A549 (cell line): ENCODE measurements around the gene PKP4. TPM values are rescaled to one million over a fixed set of nuclear protein-coding genes. Genes with fewer than 3 reads are reported as not detected.

Source experiments
- ATAC-seq, 2 experiments: fragments of 200-7000 bp in 1 of 2; fragments of >200 bp in 1 of 2; cut with Nextera tagmentation in 1 of 2; cut with Tn5 transposase in 1 of 2; 3 replicates each; pipeline versions ENCODE4 v1.8.0 to v1.9.1; 2018 to 2020; ENCODE audit warnings: mild to moderate bottlenecking in 1 of 2, moderate library complexity in 1 of 2
- CTCF ChIA-PET: fragments of 300-600 bp; sonication (Branson Sonifier 250); formaldehyde crosslinking; extraction: SDS; loops from one replicate; lab custom pipeline; 2021; ENCODE audit warnings: antibody characterized with exemption, inconsistent platforms; lab: Yijun Ruan, JAX
- POLR2A ChIA-PET: fragments of 350-600 bp; formaldehyde crosslinking; extraction: SDS; loops from one replicate; lab custom pipeline; 2021; ENCODE audit warnings: antibody characterized with exemption, inconsistent platforms; lab: Yijun Ruan, JAX
- DNase-seq, 2 experiments: peaks; one replicate each; pipeline versions ENCODE4 v3.0.0 to v3.0.0-alpha.2; 2011 to 2016; ENCODE audit warnings: low read depth in 1 of 2, low spot score in 1 of 2
- FAIRE-seq: peaks from 2 replicates; lab custom pipeline; 2011; peaks lifted over from hg19 to GRCh38; lab: Jason Lieb, UNC
- H3K27ac ChIP-seq, 2 experiments: fragments of >200 bp; sonication (Bioruptor Twin); formaldehyde crosslinking; 3 replicates each; pipeline ENCODE4 v1.5.1; 2016 to 2017
- H3K4me1 ChIP-seq: fragments of >200 bp; sonication (Bioruptor Twin); formaldehyde crosslinking; 3 replicates; pipeline ENCODE4 v1.6.1; 2016
- H3K4me2 ChIP-seq: fragments of >200 bp; sonication (Bioruptor Twin); formaldehyde crosslinking; 3 replicates; pipeline ENCODE4 v1.6.1; 2016
- H3K4me3 ChIP-seq: fragments of >200 bp; sonication (Bioruptor Twin); formaldehyde crosslinking; 3 replicates; pipeline ENCODE4 v1.5.1; 2016
- H3K9me3 ChIP-seq: fragments of >200 bp; sonication (Bioruptor Twin); formaldehyde crosslinking; 3 replicates; pipeline ENCODE4 v1.6.1; 2016
- CBX2 ChIP-seq: fragments of 200-600 bp; sonication (generic); IDR thresholded peaks from 2 replicates; pipeline ENCODE4 v1.6.1; 2016; ENCODE audit warnings: low read depth, mild to moderate bottlenecking, borderline replicate concordance
- CBX8 ChIP-seq: fragments of 200-600 bp; sonication (generic); IDR thresholded peaks from 2 replicates; pipeline ENCODE4 v1.6.1; 2016
- CEBPB ChIP-seq, 2 experiments: fragments of >200 bp in 1 of 2; sonication (Bioruptor Twin) in 1 of 2; formaldehyde crosslinking in 1 of 2; IDR thresholded peaks; 2 replicates each; pipeline ENCODE4 v1.6.1; 2012 to 2016
- CHD4 ChIP-seq: fragments of 200-600 bp; sonication (generic); IDR thresholded peaks from 2 replicates; pipeline ENCODE4 v1.6.1; 2016; ENCODE audit warnings: antibody characterized with exemption, mild to moderate bottlenecking, borderline replicate concordance
- EP300 ChIP-seq, 2 experiments: fragments of >200 bp; sonication (Bioruptor Twin); formaldehyde crosslinking; IDR thresholded peaks; 2 replicates in 1 of 2; 3 replicates in 1 of 2; pipeline ENCODE4 v1.6.1; 2016 to 2017
- FOSB ChIP-seq: fragments of 250-450 bp; sonication (Bioruptor Pico); IDR thresholded peaks from 2 replicates; pipeline ENCODE4 v1.5.0; 2020; ENCODE audit warnings: mild to moderate bottlenecking, moderate library complexity
- FOSL2 ChIP-seq, 2 experiments: fragments of 450-650 bp in 1 of 2; fragments of >200 bp in 1 of 2; sonication (Bioruptor Twin) in 1 of 2; formaldehyde crosslinking; IDR thresholded peaks; 2 replicates each; pipeline versions ENCODE4 v1.5.0 to v1.6.1; 2016 to 2020; ENCODE audit warnings: mild to moderate bottlenecking in 1 of 2, moderate library complexity in 1 of 2
- FOXS1 ChIP-seq: fragments of 250-450 bp; sonication (Bioruptor Pico); IDR thresholded peaks from 2 replicates; pipeline ENCODE4 v1.5.0; 2020; ENCODE audit warnings: mild to moderate bottlenecking, moderate library complexity
- HDAC2 ChIP-seq: fragments of 200-600 bp; sonication (generic); IDR thresholded peaks from 2 replicates; pipeline ENCODE4 v1.6.1; 2016
- HOXA7 ChIP-seq: fragments of 250-450 bp; sonication (Bioruptor Pico); IDR thresholded peaks from 2 replicates; pipeline ENCODE4 v1.5.0; 2020; ENCODE audit warnings: mild to moderate bottlenecking, moderate library complexity
- HOXB13 ChIP-seq: fragments of 250-450 bp; sonication (Bioruptor Pico); IDR thresholded peaks from 2 replicates; pipeline ENCODE4 v1.5.0; 2020; ENCODE audit warnings: low read depth, mild to moderate bottlenecking, moderate library complexity
- HOXB5 ChIP-seq: fragments of 250-450 bp; sonication (Bioruptor Pico); IDR thresholded peaks from 2 replicates; pipeline ENCODE4 v1.5.0; 2020; ENCODE audit warnings: mild to moderate bottlenecking, moderate library complexity
- KDM1A ChIP-seq: fragments of 200-600 bp; sonication (generic); IDR thresholded peaks from 2 replicates; pipeline ENCODE4 v1.6.1; 2016; ENCODE audit warnings: low read depth, mild to moderate bottlenecking
- MAZ ChIP-seq: fragments of 150-350 bp; IDR thresholded peaks from 2 replicates; pipeline ENCODE4 v1.6.1; 2014; ENCODE audit warnings: antibody characterized with exemption, low read depth, low read length, borderline replicate concordance
- NFE2L2 ChIP-seq: fragments of 150-350 bp; conservative IDR thresholded peaks from 2 replicates; pipeline ENCODE4 v1.6.1; 2014; ENCODE audit warnings: low read length
- NPAS2 ChIP-seq: fragments of 250-450 bp; sonication (Bioruptor Pico); IDR thresholded peaks from 2 replicates; pipeline ENCODE4 v1.8.0; 2022; ENCODE audit warnings: mild to moderate bottlenecking, moderate library complexity, borderline replicate concordance
- NR3C1 ChIP-seq: fragments of >200 bp; sonication (Bioruptor Twin); formaldehyde crosslinking; IDR thresholded peaks from 3 replicates; pipeline ENCODE4 v1.6.1; 2017
- POLR2A ChIP-seq: IDR thresholded peaks from 2 replicates; pipeline ENCODE4 v1.6.1; 2012; ENCODE audit warnings: mild to moderate bottlenecking, low read length
- POLR2AphosphoS2 ChIP-seq: conservative IDR thresholded peaks from 2 replicates; pipeline ENCODE4 v1.6.1; 2012; ENCODE audit warnings: low read length, improper control_type of control experiment, inconsistent platforms
- RARB ChIP-seq: fragments of 250-450 bp; sonication (Bioruptor Pico); IDR thresholded peaks from 2 replicates; pipeline ENCODE4 v1.8.0; 2021; ENCODE audit warnings: mild to moderate bottlenecking, moderate library complexity
- RFX5 ChIP-seq: fragments of 450-650 bp; IDR thresholded peaks from 2 replicates; pipeline ENCODE4 v1.7.1; 2014; ENCODE audit warnings: antibody characterized with exemption, mild to moderate bottlenecking, moderate library complexity
- TFCP2L1 ChIP-seq: fragments of 250-450 bp; sonication (Bioruptor Pico); IDR thresholded peaks from 2 replicates; pipeline ENCODE4 v1.5.0; 2021; ENCODE audit warnings: mild to moderate bottlenecking
- TP53 ChIP-seq: fragments of 250-450 bp; sonication (Bioruptor Pico); IDR thresholded peaks from 2 replicates; pipeline ENCODE4 v1.5.0; 2021; ENCODE audit warnings: mild to moderate bottlenecking, moderate library complexity
- ZSCAN20 ChIP-seq: fragments of 250-450 bp; sonication (Bioruptor Pico); IDR thresholded peaks from 2 replicates; pipeline ENCODE4 v1.8.0; 2022; ENCODE audit warnings: mild to moderate bottlenecking, moderate library complexity
- WGBS: methylation state at CpG from one replicate; pipeline ENCODE4 v1.1.6; 2017; ENCODE audit errors: missing lambda C conversion rate; 5-methylcytosine and 5-hydroxymethylcytosine counted together
- polyA plus RNA-seq, 4 experiments: library from polyadenylated mRNA; depleted of rRNA in 3 of 4; stranded (reverse); fragments of >200 nt; fragmentation: RNase III in 1 of 4; extraction: RNeasy Plus Mini Kit Qiagen cat#74134 plus additional on column Dnase treatment in 1 of 4; gene quantifications; 2 replicates in 3 of 4; 3 replicates in 1 of 4; pipeline ENCODE4 v1.2.3, GENCODE V29; 2011 to 2017
- TF ChIP-seq, protein P1 (sequence below): fragments of 250-450 bp; sonication (Bioruptor Pico); IDR thresholded peaks from 2 replicates; pipeline ENCODE4 v1.5.0; 2021; ENCODE audit warnings: mild to moderate bottlenecking, moderate library complexity, borderline replicate concordance
- TF ChIP-seq, protein P2 (sequence below): IDR thresholded peaks from 2 replicates; pipeline ENCODE4 v1.6.1; 2012
- TF ChIP-seq, protein P3 (sequence below): fragments of >200 bp; sonication (Bioruptor Twin); formaldehyde crosslinking; IDR thresholded peaks from 2 replicates; pipeline ENCODE4 v1.6.1; 2016
- TF ChIP-seq, protein P4 (sequence below): fragments of 200-600 bp; sonication (generic); IDR thresholded peaks from 2 replicates; pipeline ENCODE4 v1.6.1; 2016; ENCODE audit warnings: antibody characterized with exemption, mild to moderate bottlenecking, moderate library complexity

PKP4 gene
- polyA plus RNA-seq, 2 of the 4 experiments (the other 2 are of a cell fraction), result 27.0 to 56.6 TPM

DNA sequence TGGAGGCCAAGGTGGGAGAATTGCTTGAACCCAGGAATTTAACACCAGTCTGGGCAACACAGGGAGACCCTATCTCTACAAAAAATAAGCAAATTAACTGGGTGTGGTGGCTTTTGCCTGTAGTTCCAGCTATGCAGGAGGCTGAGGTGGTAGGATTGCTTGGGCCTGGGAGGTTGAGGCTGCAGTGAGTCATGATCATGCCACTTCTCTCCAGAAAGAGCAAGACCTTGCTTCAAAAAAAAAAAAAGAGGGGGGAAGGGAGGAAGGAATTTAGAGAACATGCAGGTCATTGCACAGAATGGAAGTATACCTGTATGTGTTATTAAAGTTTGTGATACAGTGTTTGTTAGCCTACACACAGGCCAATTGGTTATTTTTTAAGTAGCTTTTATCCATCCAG is 25.8 kb downstream of the PKP4 start:
- Histone ChIP-seq H3K4me3 (no peak overlapping the region), H3K27ac (peak overlapping the region; percentile 51 to 69; a peak in 5 of 6 replicates), H3K4me2 (peak overlapping the region; percentile 56), H3K4me1 (peaks cover 41% of the 10 kb centered on the region), H3K9me3 (no peaks in the 10 kb centered on the region)
- ChIA-PET POLR2A (interaction anchor here (0.7 kb wide), 1 partner anchor 13 kb away, joined by 4 read pairs; no protein-coding TSS in a partner anchor), CTCF (interaction anchor here (1.2 kb wide), 1 partner anchor 25 kb away, joined by 3 read pairs; no protein-coding TSS in a partner anchor)
- TF ChIP-seq ZSCAN20 (CRISPR knock-in tag) (no peak), HOXB5 (CRISPR knock-in tag) (no peak), POLR2AphosphoS2 (no peak), FOSB (CRISPR knock-in tag) (no peak), CBX8 (no peak), RFX5 (no peak), TFCP2L1 (CRISPR knock-in tag) (no peak), TP53 (CRISPR knock-in tag) (no peak), KDM1A (no peak), FOSL2 (IDR thresholded peaks at IDR 0.05) (no peak), FOSL2 (CRISPR knock-in tag; IDR thresholded peaks at IDR 0.05) (no peak), HDAC2 (no peak), CEBPB (IDR thresholded peaks at IDR 0.05) (no peak), POLR2A (no peak), CHD4 (no peak), NR3C1 (no peak), RARB (CRISPR knock-in tag) (no peak), NPAS2 (CRISPR knock-in tag) (no peak), CBX2 (no peak)
- ATAC-seq, result peak in 1 of 2 experiments; percentile 39; a peak in 2 of 6 replicates
- FAIRE-seq, result no peak
- DNase-seq, result no peak

DNA sequence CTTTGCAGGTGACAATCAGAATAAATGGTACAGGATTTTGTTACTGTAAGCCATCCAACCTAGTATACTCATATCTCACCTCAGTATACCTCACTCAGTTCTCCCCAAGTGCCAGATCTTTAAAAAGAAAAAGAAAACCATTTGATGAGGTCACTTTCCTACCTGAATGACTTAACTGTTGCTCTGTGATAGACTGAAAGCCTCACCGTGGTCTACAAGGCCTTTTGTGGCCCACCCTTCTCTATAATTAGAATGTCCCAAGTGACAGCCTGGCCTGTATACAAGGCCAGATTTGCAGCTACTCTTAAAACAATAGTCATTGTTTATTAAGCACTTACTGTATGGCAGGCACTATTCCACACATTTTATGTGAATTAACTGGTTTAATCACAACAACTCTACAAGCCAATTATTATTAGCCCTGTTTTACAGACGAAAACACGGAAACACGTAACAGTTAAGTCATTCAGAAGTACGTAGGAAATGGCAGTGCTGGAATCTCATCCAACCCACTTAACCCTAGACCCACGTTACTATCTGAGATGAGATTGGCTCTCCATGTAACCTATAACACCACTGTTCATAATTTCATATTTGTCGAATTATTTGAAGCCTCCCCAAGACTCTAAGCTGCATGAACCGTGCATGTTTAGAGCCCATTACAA is 28.3 kb downstream of the PKP4 start:
- no peak for FAIRE-seq
- WGBS, result 89% methylated on average over 8 of the region's 8 CpGs
- POLR2A ChIA-PET, result no interaction called here

More for the DNA sequence above, 28.3 kb downstream of the PKP4 start:
- peaks cover 60% of the 10 kb centered on the region for H3K4me1 ChIP-seq
- H3K4me2 ChIP-seq, result no peak overlapping the region
- TF ChIP-seq NFE2L2 (no peak), NPAS2 (CRISPR knock-in tag) (no peak), CHD4 (no peak), MAZ (no peak), EP300 (IDR thresholded peaks at IDR 0.05) (no peak), HOXA7 (no peak), HOXB13 (CRISPR knock-in tag) (no peak), FOXS1 (no peak), TP53 (CRISPR knock-in tag) (no peak), NR3C1 (no peak), FOSB (CRISPR knock-in tag) (no peak), POLR2A (no peak)
- TF ChIP-seq, protein P1, sequence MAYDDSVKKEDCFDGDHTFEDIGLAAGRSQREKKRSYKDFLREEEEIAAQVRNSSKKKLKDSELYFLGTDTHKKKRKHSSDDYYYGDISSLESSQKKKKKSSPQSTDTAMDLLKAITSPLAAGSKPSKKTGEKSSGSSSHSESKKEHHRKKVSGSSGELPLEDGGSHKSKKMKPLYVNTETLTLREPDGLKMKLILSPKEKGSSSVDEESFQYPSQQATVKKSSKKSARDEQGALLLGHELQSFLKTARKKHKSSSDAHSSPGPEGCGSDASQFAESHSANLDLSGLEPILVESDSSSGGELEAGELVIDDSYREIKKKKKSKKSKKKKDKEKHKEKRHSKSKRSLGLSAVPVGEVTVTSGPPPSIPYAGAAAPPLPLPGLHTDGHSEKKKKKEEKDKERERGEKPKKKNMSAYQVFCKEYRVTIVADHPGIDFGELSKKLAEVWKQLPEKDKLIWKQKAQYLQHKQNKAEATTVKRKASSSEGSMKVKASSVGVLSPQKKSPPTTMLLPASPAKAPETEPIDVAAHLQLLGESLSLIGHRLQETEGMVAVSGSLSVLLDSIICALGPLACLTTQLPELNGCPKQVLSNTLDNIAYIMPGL (CRISPR knock-in tag), result no peak
- TF ChIP-seq, protein P2, sequence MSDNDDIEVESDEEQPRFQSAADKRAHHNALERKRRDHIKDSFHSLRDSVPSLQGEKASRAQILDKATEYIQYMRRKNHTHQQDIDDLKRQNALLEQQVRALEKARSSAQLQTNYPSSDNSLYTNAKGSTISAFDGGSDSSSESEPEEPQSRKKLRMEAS, result no peak
- TF ChIP-seq, protein P3, sequence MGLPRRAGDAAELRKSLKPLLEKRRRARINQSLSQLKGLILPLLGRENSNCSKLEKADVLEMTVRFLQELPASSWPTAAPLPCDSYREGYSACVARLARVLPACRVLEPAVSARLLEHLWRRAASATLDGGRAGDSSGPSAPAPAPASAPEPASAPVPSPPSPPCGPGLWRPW, result no peak
- TF ChIP-seq, protein P4, sequence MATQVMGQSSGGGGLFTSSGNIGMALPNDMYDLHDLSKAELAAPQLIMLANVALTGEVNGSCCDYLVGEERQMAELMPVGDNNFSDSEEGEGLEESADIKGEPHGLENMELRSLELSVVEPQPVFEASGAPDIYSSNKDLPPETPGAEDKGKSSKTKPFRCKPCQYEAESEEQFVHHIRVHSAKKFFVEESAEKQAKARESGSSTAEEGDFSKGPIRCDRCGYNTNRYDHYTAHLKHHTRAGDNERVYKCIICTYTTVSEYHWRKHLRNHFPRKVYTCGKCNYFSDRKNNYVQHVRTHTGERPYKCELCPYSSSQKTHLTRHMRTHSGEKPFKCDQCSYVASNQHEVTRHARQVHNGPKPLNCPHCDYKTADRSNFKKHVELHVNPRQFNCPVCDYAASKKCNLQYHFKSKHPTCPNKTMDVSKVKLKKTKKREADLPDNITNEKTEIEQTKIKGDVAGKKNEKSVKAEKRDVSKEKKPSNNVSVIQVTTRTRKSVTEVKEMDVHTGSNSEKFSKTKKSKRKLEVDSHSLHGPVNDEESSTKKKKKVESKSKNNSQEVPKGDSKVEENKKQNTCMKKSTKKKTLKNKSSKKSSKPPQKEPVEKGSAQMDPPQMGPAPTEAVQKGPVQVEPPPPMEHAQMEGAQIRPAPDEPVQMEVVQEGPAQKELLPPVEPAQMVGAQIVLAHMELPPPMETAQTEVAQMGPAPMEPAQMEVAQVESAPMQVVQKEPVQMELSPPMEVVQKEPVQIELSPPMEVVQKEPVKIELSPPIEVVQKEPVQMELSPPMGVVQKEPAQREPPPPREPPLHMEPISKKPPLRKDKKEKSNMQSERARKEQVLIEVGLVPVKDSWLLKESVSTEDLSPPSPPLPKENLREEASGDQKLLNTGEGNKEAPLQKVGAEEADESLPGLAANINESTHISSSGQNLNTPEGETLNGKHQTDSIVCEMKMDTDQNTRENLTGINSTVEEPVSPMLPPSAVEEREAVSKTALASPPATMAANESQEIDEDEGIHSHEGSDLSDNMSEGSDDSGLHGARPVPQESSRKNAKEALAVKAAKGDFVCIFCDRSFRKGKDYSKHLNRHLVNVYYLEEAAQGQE, result no peak
- CTCF ChIA-PET, result no interaction called here
- no peaks in the 10 kb centered on the region for H3K9me3 ChIP-seq
- DNase-seq, result no peak
- H3K27ac ChIP-seq, result no peak overlapping the region
- no peak overlapping the region for H3K4me3 ChIP-seq
- no peak for ATAC-seq
